Peyer's patch (tissue), 4 donors: ENCODE measurements around the gene DNAJC21.

Source experiments
- CTCF ChIP-seq, 6 experiments: fragments of 450-650 bp in 4 of 6; fragments of 200-600 bp in 2 of 6; sonication (generic) in 1 of 6; IDR thresholded peaks; one replicate each; pipeline ENCODE4 v1.5.1; 2017 to 2019; ENCODE audit warnings: antibody characterized with exemption in 6 of 6, mild to moderate bottlenecking in 3 of 6, moderate library complexity in 1 of 6
- POLR2A ChIP-seq, 2 donors: fragments of 450-650 bp; IDR thresholded peaks; one replicate each; pipeline ENCODE4 v1.5.1; 2017; ENCODE audit warnings: antibody characterized with exemption in 2 of 2, mild to moderate bottlenecking in 2 of 2, moderate library complexity in 2 of 2

GRCh38 chr5:34897646-34898045 is 31.7 kb upstream of the DNAJC21 start:
- TF ChIP-seq POLR2A (IDR thresholded peaks at IDR 0.05), result no peak
- no peak for TF ChIP-seq CTCF (IDR thresholded peaks at IDR 0.05)
